ENCODE data around the gene EEF2.
"Not testable (repeated sequence)": the region's sequence is repeated elsewhere in the genome, so short reads cannot be mapped to it uniquely, and the experiment has no call there.

EEF2 gene

GRCh38 chr19:3959766-3960131 is 25.5 kb downstream of the EEF2 start:
- no peaks in the 10 kb centered on the region for H3K9me3 ChIP-seq
- no peaks in the 10 kb centered on the region for H3K4me1 ChIP-seq
- DNase-seq (ENCODE audit: low spot score in 2 of 2): no peak
- H3K36me3 ChIP-seq (replicated peaks): peaks cover 56% of the 10 kb centered on the region
- H3K27me3 ChIP-seq (ENCODE audit: low read depth): no peaks in the 10 kb centered on the region
- in situ Hi-C loops (cut with MboI; ENCODE audit: low sequenced_read_pairs): no loop called here
- no peak overlapping the region for H3K4me3 ChIP-seq

- DNase-seq (ENCODE audit: low spot score in 2 of 2): no peak
- Histone ChIP-seq H3K9me3 (no peaks in the 10 kb centered on the region), H3K4me1 (no peaks in the 10 kb centered on the region), H3K27me3 (ENCODE audit: low read depth) (no peaks in the 10 kb centered on the region), H3K4me3 (no peak overlapping the region), H3K36me3 (replicated peaks) (peaks cover 52% of the 10 kb centered on the region)
- in situ Hi-C loops (cut with MboI; ENCODE audit: low sequenced_read_pairs): no loop called here
Observed at GRCh38 chr19:3958836-3959765, 26.2 kb downstream of the EEF2 start.

- Histone ChIP-seq H3K36me3 (replicated peaks) (peaks cover 27% of the 10 kb centered on the region), H3K4me1 (no peaks in the 10 kb centered on the region), H3K27me3 (ENCODE audit: low read depth) (no peaks in the 10 kb centered on the region), H3K4me3 (no peak overlapping the region), H3K9me3 (no peaks in the 10 kb centered on the region)
- in situ Hi-C loops (cut with MboI; ENCODE audit: low sequenced_read_pairs): no loop called here
- DNase-seq (ENCODE audit: low spot score in 2 of 2): no peak
Observed at GRCh38 chr19:3955688-3956087, 29.6 kb downstream of the EEF2 start.

GRCh38 chr19:3955276-3955675 is 30.0 kb downstream of the EEF2 start:
- H3K4me1 ChIP-seq; DNase-seq (ENCODE audit: low spot score in 2 of 2); H3K9me3 ChIP-seq; in situ Hi-C loops (cut with MboI; ENCODE audit: low sequenced_read_pairs); H3K4me3 ChIP-seq; H3K27me3 ChIP-seq (ENCODE audit: low read depth): not testable (repeated sequence)
- H3K36me3 ChIP-seq (replicated peaks): peaks cover 25% of the 10 kb centered on the region

- Histone ChIP-seq H3K27me3 (ENCODE audit: low read depth) (no peaks in the 10 kb centered on the region), H3K36me3 (replicated peaks) (peaks cover 14% of the 10 kb centered on the region), H3K4me1 (no peaks in the 10 kb centered on the region), H3K4me3 (no peak overlapping the region), H3K9me3 (no peaks in the 10 kb centered on the region)
- no peak for DNase-seq (ENCODE audit: low spot score in 2 of 2)
- in situ Hi-C loops (cut with MboI; ENCODE audit: low sequenced_read_pairs): no loop called here
Observed at GRCh38 chr19:3954107-3954506, 31.2 kb downstream of the EEF2 start.

GRCh38 chr19:3952755-3953276 is 32.4 kb downstream of the EEF2 start:
- in situ Hi-C loops (cut with MboI; ENCODE audit: low sequenced_read_pairs); H3K27me3 ChIP-seq (ENCODE audit: low read depth); DNase-seq (ENCODE audit: low spot score in 2 of 2); H3K9me3 ChIP-seq; H3K36me3 ChIP-seq (replicated peaks); H3K4me1 ChIP-seq; H3K4me3 ChIP-seq: not testable (repeated sequence)

- Histone ChIP-seq H3K4me3 (no peak overlapping the region), H3K27me3 (ENCODE audit: low read depth) (no peaks in the 10 kb centered on the region), H3K36me3 (replicated peaks) (no peaks in the 10 kb centered on the region), H3K4me1 (no peaks in the 10 kb centered on the region), H3K9me3 (no peaks in the 10 kb centered on the region)
- DNase-seq (ENCODE audit: low spot score in 2 of 2): no peak
- in situ Hi-C loops (cut with MboI; ENCODE audit: low sequenced_read_pairs): no loop called here
Observed at GRCh38 chr19:3950871-3951861, 34.1 kb downstream of the EEF2 start.

- Histone ChIP-seq H3K36me3 (replicated peaks) (no peaks in the 10 kb centered on the region), H3K4me1 (no peaks in the 10 kb centered on the region), H3K27me3 (ENCODE audit: low read depth) (no peaks in the 10 kb centered on the region), H3K9me3 (no peaks in the 10 kb centered on the region), H3K4me3 (no peak overlapping the region)
- in situ Hi-C loops (cut with MboI; ENCODE audit: low sequenced_read_pairs): no loop called here
- no peak for DNase-seq (ENCODE audit: low spot score in 2 of 2)
Observed at GRCh38 chr19:3949997-3950859, 35.0 kb downstream of the EEF2 start.

GRCh38 chr19:3949294-3949693 is 36.0 kb downstream of the EEF2 start:
- DNase-seq (ENCODE audit: low spot score in 2 of 2): no peak
- Histone ChIP-seq H3K27me3 (ENCODE audit: low read depth) (no peaks in the 10 kb centered on the region), H3K36me3 (replicated peaks) (no peaks in the 10 kb centered on the region), H3K4me3 (no peak overlapping the region), H3K4me1 (no peaks in the 10 kb centered on the region), H3K9me3 (no peaks in the 10 kb centered on the region)
- in situ Hi-C loops (cut with MboI; ENCODE audit: low sequenced_read_pairs): no loop called here

GRCh38 chr19:3947316-3947933 is 37.8 kb downstream of the EEF2 start:
- H3K4me3 ChIP-seq; H3K27me3 ChIP-seq (ENCODE audit: low read depth); in situ Hi-C loops (cut with MboI; ENCODE audit: low sequenced_read_pairs); H3K9me3 ChIP-seq; H3K36me3 ChIP-seq (replicated peaks); H3K4me1 ChIP-seq; DNase-seq (ENCODE audit: low spot score in 2 of 2): not testable (repeated sequence)

- DNase-seq (ENCODE audit: low spot score in 2 of 2): no peak
- H3K4me1 ChIP-seq: no peaks in the 10 kb centered on the region
- H3K4me3 ChIP-seq: no peak overlapping the region
- no peaks in the 10 kb centered on the region for H3K36me3 ChIP-seq (replicated peaks)
- no peaks in the 10 kb centered on the region for H3K27me3 ChIP-seq (ENCODE audit: low read depth)
- in situ Hi-C loops (cut with MboI; ENCODE audit: low sequenced_read_pairs): no loop called here
- H3K9me3 ChIP-seq: no peaks in the 10 kb centered on the region
Observed at GRCh38 chr19:3945838-3946237, 39.4 kb downstream of the EEF2 start.

GRCh38 chr19:3944018-3944721 is 41.1 kb downstream of the EEF2 start:
- no peaks in the 10 kb centered on the region for H3K9me3 ChIP-seq
- no peak for DNase-seq (ENCODE audit: low spot score in 2 of 2)
- in situ Hi-C loops (cut with MboI; ENCODE audit: low sequenced_read_pairs): no loop called here
- no peak overlapping the region for H3K4me3 ChIP-seq
- H3K36me3 ChIP-seq (replicated peaks): no peaks in the 10 kb centered on the region
- H3K27me3 ChIP-seq (ENCODE audit: low read depth): no peaks in the 10 kb centered on the region
- no peaks in the 10 kb centered on the region for H3K4me1 ChIP-seq
